OCI-M2 (cell line): ENCODE data around the gene KLHL18.
"Not testable (repeated sequence)": the region's sequence is repeated elsewhere in the genome, so short reads cannot be mapped to it uniquely, and the experiment has no call there.

Experiments used
- DNase-seq: peaks from one replicate; lab custom pipeline; 2025; ENCODE audit not compliant: unreplicated experiment; lab: John Stamatoyannopoulos, UW

The KLHL18 gene

GRCh38 chr3:47356201-47356600 lies 73.5 kb downstream of the KLHL18 start:
- DNase-seq: no peak

- DNase-seq: no peak
Observed at GRCh38 chr3:47359323-47359722, 76.6 kb downstream of the KLHL18 start.

GRCh38 chr3:47360110-47360517 lies 77.4 kb downstream of the KLHL18 start:
- not testable (repeated sequence) for DNase-seq

GRCh38 chr3:47362701-47363100 lies 80.0 kb downstream of the KLHL18 start:
- DNase-seq: no peak

GRCh38 chr3:47365213-47366153 lies 82.7 kb downstream of the KLHL18 start:
- no peak for DNase-seq

- no peak for DNase-seq
Observed at GRCh38 chr3:47366833-47367232, 84.1 kb downstream of the KLHL18 start.

- DNase-seq: no peak
Observed at GRCh38 chr3:47367631-47368030, 84.9 kb downstream of the KLHL18 start.

GRCh38 chr3:47370020-47370419 lies 87.3 kb downstream of the KLHL18 start:
- DNase-seq: not testable (repeated sequence)

GRCh38 chr3:47370887-47371697 lies 88.3 kb downstream of the KLHL18 start:
- no peak for DNase-seq

GRCh38 chr3:47374587-47374986 lies 91.8 kb downstream of the KLHL18 start:
- DNase-seq: no peak

GRCh38 chr3:47376393-47376792 lies 93.6 kb downstream of the KLHL18 start:
- no peak for DNase-seq

GRCh38 chr3:47377186-47377585 lies 94.4 kb downstream of the KLHL18 start:
- DNase-seq: no peak

GRCh38 chr3:47378869-47379268 lies 96.1 kb downstream of the KLHL18 start:
- DNase-seq: no peak

- DNase-seq: no peak
Observed at GRCh38 chr3:47379411-47379899, 96.7 kb downstream of the KLHL18 start.

GRCh38 chr3:47380026-47380600 lies 97.4 kb downstream of the KLHL18 start:
- DNase-seq: no peak

GRCh38 chr3:47380601-47381316 lies 98.0 kb downstream of the KLHL18 start, which contains the start of gene PTPN23:
Gene PTPN23, plus strand, starts transcription at chr3:47381021. Its CDS starts 76 bp downstream, at chr3:47381097.
- DNase-seq: peak; percentile 69

- DNase-seq: no peak
Observed at GRCh38 chr3:47381317-47382157, 98.8 kb downstream of the KLHL18 start.

- no peak for DNase-seq
Observed at GRCh38 chr3:47384425-47384824, 101.7 kb downstream of the KLHL18 start.

GRCh38 chr3:47385007-47385406 lies 102.3 kb downstream of the KLHL18 start:
- DNase-seq: no peak

GRCh38 chr3:47385796-47386195 lies 103.1 kb downstream of the KLHL18 start:
- no peak for DNase-seq
